ENCODE results near the gene SEPTIN11. TPM values are rescaled to one million over a fixed set of nuclear protein-coding genes. Genes with fewer than 3 reads are reported as not detected.

The SEPTIN11 gene
- total RNA-seq, 1 experiment from 2014 or later: 125 TPM

DNA sequence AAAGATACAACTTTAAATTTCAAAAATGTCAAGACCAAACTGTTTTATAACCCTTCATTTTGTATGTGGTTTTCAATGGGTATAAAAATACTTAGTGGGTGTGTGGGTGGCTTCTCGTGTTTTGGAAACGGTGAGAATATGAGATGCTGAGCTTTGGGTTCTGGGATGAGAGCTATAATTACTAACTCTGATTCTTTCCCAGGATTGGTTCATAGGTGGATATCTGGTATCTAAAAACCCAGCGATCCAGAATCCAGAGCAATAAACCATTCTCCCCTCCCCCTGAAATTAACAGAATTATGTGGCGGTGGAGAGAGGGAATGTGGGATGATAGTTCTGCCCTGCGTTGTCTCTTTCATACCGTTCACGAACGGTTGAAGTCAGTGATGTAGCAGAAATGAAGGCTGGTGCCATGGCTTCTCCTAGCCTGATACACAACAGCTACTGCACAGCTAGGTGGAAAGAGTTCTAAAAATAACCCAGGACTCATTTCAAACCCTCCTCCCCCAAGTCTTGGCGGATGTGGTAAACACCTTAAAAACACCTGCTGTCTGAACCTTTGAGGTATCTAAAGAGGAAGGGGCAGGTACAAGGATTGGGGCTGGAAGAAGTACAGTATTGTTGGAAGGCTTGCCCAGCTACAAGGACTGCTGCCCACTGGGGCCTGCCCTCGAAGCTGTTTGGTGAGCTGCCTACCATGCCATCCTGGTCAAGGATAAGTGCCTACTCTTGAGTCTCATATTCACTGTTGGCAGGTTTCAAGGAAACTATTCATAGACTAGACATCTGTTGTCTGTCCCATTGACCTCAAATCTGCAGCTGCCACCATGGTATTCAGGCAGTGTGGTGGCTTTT is 44.5 kb downstream of the SEPTIN11 start:
- H3K4me1 Mint-ChIP-seq: peaks cover 67% of the 10 kb centered on the region
- H3K4me3 Mint-ChIP-seq: no peak overlapping the region
- ATAC-seq (no peak), DNase-seq (ENCODE audit: low spot score) (no peak)
- H3K9me3 Mint-ChIP-seq: peaks cover 14% of the 10 kb centered on the region
- no peaks in the 10 kb centered on the region for H3K27me3 Mint-ChIP-seq (ENCODE audit: low read depth)
- no peak for TF ChIP-seq ZNF423 (CRISPR knock-in tag; IDR thresholded peaks at IDR 0.05)
- no peak for TF ChIP-seq JUN (CRISPR knock-in tag; IDR thresholded peaks at IDR 0.05)
- TF ChIP-seq NR2C2 (CRISPR knock-in tag; IDR thresholded peaks at IDR 0.05): no peak
- no peak for TF ChIP-seq CREM (CRISPR knock-in tag; IDR thresholded peaks at IDR 0.05)
- TF ChIP-seq, protein P1, sequence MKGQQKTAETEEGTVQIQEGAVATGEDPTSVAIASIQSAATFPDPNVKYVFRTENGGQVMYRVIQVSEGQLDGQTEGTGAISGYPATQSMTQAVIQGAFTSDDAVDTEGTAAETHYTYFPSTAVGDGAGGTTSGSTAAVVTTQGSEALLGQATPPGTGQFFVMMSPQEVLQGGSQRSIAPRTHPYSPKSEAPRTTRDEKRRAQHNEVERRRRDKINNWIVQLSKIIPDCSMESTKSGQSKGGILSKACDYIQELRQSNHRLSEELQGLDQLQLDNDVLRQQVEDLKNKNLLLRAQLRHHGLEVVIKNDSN (CRISPR knock-in tag; IDR thresholded peaks at IDR 0.05): no peak
- TF ChIP-seq, protein P2, sequence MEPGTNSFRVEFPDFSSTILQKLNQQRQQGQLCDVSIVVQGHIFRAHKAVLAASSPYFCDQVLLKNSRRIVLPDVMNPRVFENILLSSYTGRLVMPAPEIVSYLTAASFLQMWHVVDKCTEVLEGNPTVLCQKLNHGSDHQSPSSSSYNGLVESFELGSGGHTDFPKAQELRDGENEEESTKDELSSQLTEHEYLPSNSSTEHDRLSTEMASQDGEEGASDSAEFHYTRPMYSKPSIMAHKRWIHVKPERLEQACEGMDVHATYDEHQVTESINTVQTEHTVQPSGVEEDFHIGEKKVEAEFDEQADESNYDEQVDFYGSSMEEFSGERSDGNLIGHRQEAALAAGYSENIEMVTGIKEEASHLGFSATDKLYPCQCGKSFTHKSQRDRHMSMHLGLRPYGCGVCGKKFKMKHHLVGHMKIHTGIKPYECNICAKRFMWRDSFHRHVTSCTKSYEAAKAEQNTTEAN (CRISPR knock-in tag; IDR thresholded peaks at IDR 0.05): no peak
- TF ChIP-seq, protein P3, sequence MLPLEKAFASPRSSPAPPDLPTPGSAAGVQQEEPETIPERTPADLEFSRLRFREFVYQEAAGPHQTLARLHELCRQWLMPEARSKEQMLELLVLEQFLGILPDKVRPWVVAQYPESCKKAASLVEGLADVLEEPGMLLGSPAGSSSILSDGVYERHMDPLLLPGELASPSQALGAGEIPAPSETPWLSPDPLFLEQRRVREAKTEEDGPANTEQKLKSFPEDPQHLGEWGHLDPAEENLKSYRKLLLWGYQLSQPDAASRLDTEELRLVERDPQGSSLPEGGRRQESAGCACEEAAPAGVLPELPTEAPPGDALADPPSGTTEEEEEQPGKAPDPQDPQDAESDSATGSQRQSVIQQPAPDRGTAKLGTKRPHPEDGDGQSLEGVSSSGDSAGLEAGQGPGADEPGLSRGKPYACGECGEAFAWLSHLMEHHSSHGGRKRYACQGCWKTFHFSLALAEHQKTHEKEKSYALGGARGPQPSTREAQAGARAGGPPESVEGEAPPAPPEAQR (CRISPR knock-in tag; IDR thresholded peaks at IDR 0.05): no peak
- TF ChIP-seq SMAD3 (CRISPR knock-in tag; IDR thresholded peaks at IDR 0.05; ENCODE audit: borderline replicate concordance): no peak
- no peak for TF ChIP-seq TEAD1 (CRISPR knock-in tag; IDR thresholded peaks at IDR 0.05)
- no peak for TF ChIP-seq ZNF317 (CRISPR knock-in tag; IDR thresholded peaks at IDR 0.05; ENCODE audit: borderline replicate concordance, low read depth)
- H3K36me3 Mint-ChIP-seq: peaks cover 29% of the 10 kb centered on the region
- ChIA-PET POLR2A (interaction anchor here (0.6 kb wide), 1 partner anchor 115 kb away, joined by 3 read pairs; no protein-coding TSS in a partner anchor), CTCF (no interaction called here)
- no peak overlapping the region for H3K27ac Mint-ChIP-seq

- H3K4me3 Mint-ChIP-seq: no peak overlapping the region
- no peak for ATAC-seq
- H3K27ac Mint-ChIP-seq: no peak overlapping the region
- no peaks in the 10 kb centered on the region for H3K27me3 Mint-ChIP-seq (ENCODE audit: low read depth)
- peaks cover 5% of the 10 kb centered on the region; the same call in 1 of the 2 replicates for H3K9me3 Mint-ChIP-seq
- no peak for DNase-seq (ENCODE audit: low spot score)
- ChIA-PET POLR2A (no interaction called here), CTCF (no interaction called here)
- TF ChIP-seq, protein P4, sequence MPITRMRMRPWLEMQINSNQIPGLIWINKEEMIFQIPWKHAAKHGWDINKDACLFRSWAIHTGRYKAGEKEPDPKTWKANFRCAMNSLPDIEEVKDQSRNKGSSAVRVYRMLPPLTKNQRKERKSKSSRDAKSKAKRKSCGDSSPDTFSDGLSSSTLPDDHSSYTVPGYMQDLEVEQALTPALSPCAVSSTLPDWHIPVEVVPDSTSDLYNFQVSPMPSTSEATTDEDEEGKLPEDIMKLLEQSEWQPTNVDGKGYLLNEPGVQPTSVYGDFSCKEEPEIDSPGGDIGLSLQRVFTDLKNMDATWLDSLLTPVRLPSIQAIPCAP (CRISPR knock-in tag; IDR thresholded peaks at IDR 0.05): no peak
- TF ChIP-seq MAX (CRISPR knock-in tag; IDR thresholded peaks at IDR 0.05) (no peak), SP1 (CRISPR knock-in tag; conservative IDR thresholded peaks at IDR 0.05) (no peak), ZNF219 (CRISPR knock-in tag; IDR thresholded peaks at IDR 0.05; ENCODE audit: borderline replicate concordance) (no peak), ZNF416 (CRISPR knock-in tag; IDR thresholded peaks at IDR 0.05) (no peak), ZBTB21 (CRISPR knock-in tag; IDR thresholded peaks at IDR 0.05; ENCODE audit: borderline replicate concordance) (no peak), SMAD4 (CRISPR knock-in tag; IDR thresholded peaks at IDR 0.05) (no peak), ZNF512 (CRISPR knock-in tag; IDR thresholded peaks at IDR 0.05; ENCODE audit: borderline replicate concordance) (no peak), ZNF121 (CRISPR knock-in tag; IDR thresholded peaks at IDR 0.05) (no peak)
- peaks cover 76% of the 10 kb centered on the region for H3K4me1 Mint-ChIP-seq
- H3K36me3 Mint-ChIP-seq: peaks cover 31% of the 10 kb centered on the region
Observed at GRCh38 chr4:76995776-76996175, 46.2 kb downstream of the SEPTIN11 start.
